Activated T-helper 1 cell treated with anti-CD3 and anti-CD28 coated beads, Interleukin-12 subunit alpha, Interleukin-12 subunit beta, Interleukin-2, Interleukin-4 antibody, amounts not matched to agents 30 ng/mL and 10 ng/mL and 1 ng/mL, durations not matched to agents 14 hours and 24 hours and 36 hours (primary cell): ENCODE measurements around the gene ARHGAP25. TPM values are rescaled to one million over a fixed set of nuclear protein-coding genes. Genes with fewer than 3 reads are reported as not detected.

Experiments
- DNase-seq: peaks from one replicate; pipeline ENCODE4 v3.0.0; 2021; ENCODE audit warnings: low spot score
- H3K27ac Mint-ChIP-seq: one replicate; pipeline ENCODE4 v1.8.0; 2021; ENCODE audit warnings: mild to moderate bottlenecking, mixed read lengths
- H3K27me3 Mint-ChIP-seq: one replicate; pipeline ENCODE4 v1.8.0; 2022; ENCODE audit warnings: mild to moderate bottlenecking, moderate library complexity, mixed read lengths; ENCODE audit not compliant: insufficient read depth
- H3K36me3 Mint-ChIP-seq: one replicate; pipeline ENCODE4 v1.8.0; 2021; ENCODE audit warnings: low read depth, mixed read lengths
- H3K4me1 Mint-ChIP-seq: one replicate; pipeline ENCODE4 v1.8.0; 2021; ENCODE audit warnings: low read depth, mixed read lengths
- H3K4me3 Mint-ChIP-seq: one replicate; pipeline ENCODE4 v1.8.0; 2021; ENCODE audit warnings: mild to moderate bottlenecking, moderate library complexity, mixed read lengths
- H3K9me3 Mint-ChIP-seq: one replicate; pipeline ENCODE4 v1.8.0; 2021; ENCODE audit warnings: mixed read lengths
- intact Hi-C: fragments of 100-400 bp; cut with micrococcal nuclease; formaldehyde crosslinking; loops from one replicate; pipeline ENCODE4 v1.15.1; 2024
- total RNA-seq: library from RNA; stranded (reverse); gene quantifications from 2 replicates; pipeline ENCODE4 v1.2.3, GENCODE V29; 2022

ARHGAP25 gene
- total RNA-seq, 1 donor from 2014 or later = 74.2 TPM

GRCh38 chr2:68739595-68740399 lies 5.2 kb downstream of the ARHGAP25 start:
- DNase-seq = no peak

GRCh38 chr2:68740400-68740914 lies 5.8 kb downstream of the ARHGAP25 start:
- peak overlapping the region; percentile 93 for H3K27ac Mint-ChIP-seq
- H3K36me3 Mint-ChIP-seq = peaks cover 41% of the 10 kb centered on the region
- H3K27me3 Mint-ChIP-seq = no peaks in the 10 kb centered on the region
- peaks cover 79% of the 10 kb centered on the region for H3K4me1 Mint-ChIP-seq
- no peak overlapping the region for H3K4me3 Mint-ChIP-seq
- peaks cover 4% of the 10 kb centered on the region for H3K9me3 Mint-ChIP-seq
- DNase-seq = no peak
- intact Hi-C loops = loop anchor here (1.0 to 10.0 kb wide), 2 partner anchors 30 to 1034 kb away; no protein-coding TSS in a partner anchor

More at GRCh38 chr2:68739595-68740399, 5.2 kb downstream of the ARHGAP25 start:
- H3K9me3 Mint-ChIP-seq = no peaks in the 10 kb centered on the region
- H3K4me1 Mint-ChIP-seq = peaks cover 72% of the 10 kb centered on the region
- intact Hi-C loops = loop anchor here (1.0 to 10.0 kb wide), 4 partner anchors 12 to 1035 kb away; no protein-coding TSS in a partner anchor
- peaks cover 35% of the 10 kb centered on the region for H3K36me3 Mint-ChIP-seq
- no peaks in the 10 kb centered on the region for H3K27me3 Mint-ChIP-seq
- no peak overlapping the region for H3K4me3 Mint-ChIP-seq
- H3K27ac Mint-ChIP-seq = peak overlapping the region; percentile 93

- Mint-ChIP-seq H3K27ac (peak overlapping the region; percentile 93), H3K27me3 (no peaks in the 10 kb centered on the region), H3K36me3 (peaks cover 49% of the 10 kb centered on the region), H3K4me1 (peaks cover 87% of the 10 kb centered on the region), H3K4me3 (no peak overlapping the region), H3K9me3 (peaks cover 4% of the 10 kb centered on the region)
- DNase-seq = no peak
- intact Hi-C loops = loop anchor here (1.0 to 10.0 kb wide), 2 partner anchors 21 to 1034 kb away; no protein-coding TSS in a partner anchor
Measured at GRCh38 chr2:68741238-68741637, 6.6 kb downstream of the ARHGAP25 start.

- H3K4me3 Mint-ChIP-seq = peak overlapping the region; percentile 71
- H3K27ac Mint-ChIP-seq = peak overlapping the region; percentile 80
- peaks cover 4% of the 10 kb centered on the region for H3K9me3 Mint-ChIP-seq
- no peaks in the 10 kb centered on the region for H3K27me3 Mint-ChIP-seq
- peaks cover 90% of the 10 kb centered on the region for H3K4me1 Mint-ChIP-seq
- H3K36me3 Mint-ChIP-seq = peaks cover 50% of the 10 kb centered on the region
- intact Hi-C loops = loop anchor here (1.0 to 10.0 kb wide), 2 partner anchors 20 to 1033 kb away; no protein-coding TSS in a partner anchor
- no peak for DNase-seq
Measured at GRCh38 chr2:68741805-68742306, 7.2 kb downstream of the ARHGAP25 start.

- DNase-seq = no peak
- peaks cover 60% of the 10 kb centered on the region for H3K36me3 Mint-ChIP-seq
- no peaks in the 10 kb centered on the region for H3K27me3 Mint-ChIP-seq
- peaks cover 92% of the 10 kb centered on the region for H3K4me1 Mint-ChIP-seq
- peak overlapping the region; percentile 53 for H3K4me3 Mint-ChIP-seq
- intact Hi-C loops = loop anchor here (10.0 kb wide), 1 partner anchor 1032 kb away; no protein-coding TSS in a partner anchor
- H3K27ac Mint-ChIP-seq = peak overlapping the region; percentile 55
- H3K9me3 Mint-ChIP-seq = peaks cover 4% of the 10 kb centered on the region
Measured at GRCh38 chr2:68742626-68743415, 8.2 kb downstream of the ARHGAP25 start.

DNA sequence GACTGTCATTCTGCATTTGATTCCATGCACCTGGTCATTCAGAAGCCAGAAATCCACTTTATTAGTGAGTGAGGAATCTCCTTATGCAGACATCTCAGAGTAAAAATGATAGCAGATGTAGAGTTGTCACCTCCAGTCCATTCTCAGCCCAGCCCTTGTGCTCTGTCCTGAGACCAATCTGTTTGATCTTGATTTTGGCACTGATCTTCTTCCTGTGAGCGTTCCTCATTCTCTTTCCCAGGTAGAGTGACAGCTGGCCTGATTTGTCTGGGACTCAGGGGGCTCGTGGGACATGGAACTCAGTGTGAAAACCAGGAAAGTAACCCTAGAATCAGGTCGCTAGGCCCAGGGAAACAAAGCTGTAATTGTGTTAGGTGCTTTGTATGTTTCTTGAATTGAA lies 8.9 kb downstream of the ARHGAP25 start:
- peaks cover 4% of the 10 kb centered on the region for H3K9me3 Mint-ChIP-seq
- peaks cover 62% of the 10 kb centered on the region for H3K36me3 Mint-ChIP-seq
- peak overlapping the region; percentile 53 for H3K4me3 Mint-ChIP-seq
- intact Hi-C loops = loop anchor here (10.0 kb wide), 1 partner anchor 1031 kb away; no protein-coding TSS in a partner anchor
- no peaks in the 10 kb centered on the region for H3K27me3 Mint-ChIP-seq
- H3K4me1 Mint-ChIP-seq = peaks cover 92% of the 10 kb centered on the region
- H3K27ac Mint-ChIP-seq = no peak overlapping the region
- DNase-seq = no peak

- Mint-ChIP-seq H3K4me3 (peak overlapping the region; percentile 24), H3K36me3 (peaks cover 55% of the 10 kb centered on the region), H3K9me3 (peaks cover 4% of the 10 kb centered on the region), H3K27ac (peak overlapping the region; percentile 88), H3K27me3 (no peaks in the 10 kb centered on the region), H3K4me1 (peaks cover 93% of the 10 kb centered on the region)
- intact Hi-C loops = loop anchor here (2.0 to 10.0 kb wide), 2 partner anchors 22 to 1030 kb away; no protein-coding TSS in a partner anchor
- no peak for DNase-seq
Measured at GRCh38 chr2:68744366-68744912, 9.8 kb downstream of the ARHGAP25 start.

GRCh38 chr2:68745006-68745405 lies 10.4 kb downstream of the ARHGAP25 start:
- peaks cover 89% of the 10 kb centered on the region for H3K4me1 Mint-ChIP-seq
- peaks cover 54% of the 10 kb centered on the region for H3K36me3 Mint-ChIP-seq
- intact Hi-C loops = loop anchor here (1.0 to 10.0 kb wide), 6 partner anchors 11 to 1030 kb away; partner anchors contain the start of gene ARHGAP25
- H3K9me3 Mint-ChIP-seq = peaks cover 4% of the 10 kb centered on the region
- DNase-seq = no peak
- H3K4me3 Mint-ChIP-seq = peak overlapping the region; percentile 24
- H3K27me3 Mint-ChIP-seq = no peaks in the 10 kb centered on the region
- peak overlapping the region; percentile 88 for H3K27ac Mint-ChIP-seq

GRCh38 chr2:68746408-68746807 lies 11.8 kb downstream of the ARHGAP25 start:
- Mint-ChIP-seq H3K36me3 (peaks cover 48% of the 10 kb centered on the region), H3K4me1 (peaks cover 86% of the 10 kb centered on the region), H3K27ac (peak overlapping the region; percentile 5), H3K4me3 (no peak overlapping the region), H3K9me3 (peaks cover 4% of the 10 kb centered on the region), H3K27me3 (no peaks in the 10 kb centered on the region)
- intact Hi-C loops = loop anchor here (10.0 kb wide), 1 partner anchor 1028 kb away; no protein-coding TSS in a partner anchor
- no peak for DNase-seq

DNA sequence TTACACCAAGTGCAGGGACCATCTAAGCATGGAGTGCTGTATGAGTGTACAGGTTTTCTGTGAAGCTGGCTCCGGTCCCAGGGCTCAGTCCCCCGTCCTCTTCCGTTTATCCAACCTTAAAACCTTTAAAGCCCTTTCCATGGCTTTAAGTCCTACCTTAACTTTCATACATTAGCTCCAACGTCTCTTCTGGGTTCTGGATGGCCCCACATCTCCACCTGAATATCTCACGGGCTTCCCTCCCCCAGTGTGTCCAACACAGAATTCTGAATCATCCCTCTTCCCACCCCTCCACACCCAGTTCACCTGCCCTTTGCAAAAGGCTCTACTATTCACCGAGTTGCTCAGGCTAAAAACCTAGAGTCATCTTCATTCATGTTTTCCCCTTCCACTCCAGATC lies 12.8 kb downstream of the ARHGAP25 start:
- Mint-ChIP-seq H3K9me3 (peaks cover 4% of the 10 kb centered on the region), H3K27me3 (no peaks in the 10 kb centered on the region), H3K4me1 (peaks cover 90% of the 10 kb centered on the region), H3K4me3 (peak overlapping the region; percentile 6), H3K36me3 (peaks cover 46% of the 10 kb centered on the region), H3K27ac (peak overlapping the region; percentile 67)
- DNase-seq = no peak
- intact Hi-C loops = loop anchor here (10.0 kb wide), 1 partner anchor 1027 kb away; no protein-coding TSS in a partner anchor

DNA sequence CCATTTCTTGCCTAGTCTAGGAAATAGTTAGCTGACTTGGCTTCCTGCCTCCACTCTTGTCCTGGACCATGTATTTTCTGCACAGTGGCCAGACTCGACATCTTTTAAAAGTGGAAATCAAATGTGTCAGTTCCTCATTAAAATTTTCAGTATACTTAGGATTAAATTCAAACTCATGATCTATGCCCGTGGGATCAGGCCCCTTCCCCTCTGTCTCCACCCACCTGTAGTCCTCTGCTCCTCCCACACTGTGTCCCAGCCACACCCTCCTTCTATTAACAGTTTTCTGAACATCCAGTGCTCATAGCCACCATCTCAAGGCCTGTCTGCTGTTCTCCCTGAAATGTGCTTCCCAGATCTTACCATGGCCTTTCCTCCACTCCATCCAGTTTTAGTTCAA lies 13.3 kb downstream of the ARHGAP25 start:
- intact Hi-C loops = loop anchor here (10.0 kb wide), 1 partner anchor 1027 kb away; no protein-coding TSS in a partner anchor
- no peak for DNase-seq
- Mint-ChIP-seq H3K36me3 (peaks cover 43% of the 10 kb centered on the region), H3K4me3 (peak overlapping the region; percentile 5), H3K27ac (peak overlapping the region; percentile 67), H3K9me3 (peaks cover 4% of the 10 kb centered on the region), H3K27me3 (no peaks in the 10 kb centered on the region), H3K4me1 (peaks cover 90% of the 10 kb centered on the region)

- peaks cover 90% of the 10 kb centered on the region for H3K4me1 Mint-ChIP-seq
- peak overlapping the region; percentile 76 for H3K27ac Mint-ChIP-seq
- no peaks in the 10 kb centered on the region for H3K27me3 Mint-ChIP-seq
- H3K36me3 Mint-ChIP-seq = peaks cover 47% of the 10 kb centered on the region
- DNase-seq = no peak
- H3K9me3 Mint-ChIP-seq = peaks cover 4% of the 10 kb centered on the region
- intact Hi-C loops = loop anchor here (10.0 kb wide), 1 partner anchor 1026 kb away; no protein-coding TSS in a partner anchor
- peak overlapping the region; percentile 3 for H3K4me3 Mint-ChIP-seq
Measured at GRCh38 chr2:68748568-68748967, 14.0 kb downstream of the ARHGAP25 start.
